GM21529 (cell line): ENCODE results near the gene CTBP2.
"Not testable (repeated sequence)": the region's sequence is repeated elsewhere in the genome, so short reads cannot be mapped to it uniquely, and the experiment has no call there.

Experiments used
- ATAC-seq: cut with Tn5 transposase; IDR thresholded peaks from one replicate; pipeline ENCODE4 v1.9.1; 2021; ENCODE audit not compliant: unreplicated experiment

Gene CTBP2

GRCh38 chr10:124990671-124991625 lies 169.4 kb downstream of the CTBP2 start:
- no peak for ATAC-seq

DNA sequence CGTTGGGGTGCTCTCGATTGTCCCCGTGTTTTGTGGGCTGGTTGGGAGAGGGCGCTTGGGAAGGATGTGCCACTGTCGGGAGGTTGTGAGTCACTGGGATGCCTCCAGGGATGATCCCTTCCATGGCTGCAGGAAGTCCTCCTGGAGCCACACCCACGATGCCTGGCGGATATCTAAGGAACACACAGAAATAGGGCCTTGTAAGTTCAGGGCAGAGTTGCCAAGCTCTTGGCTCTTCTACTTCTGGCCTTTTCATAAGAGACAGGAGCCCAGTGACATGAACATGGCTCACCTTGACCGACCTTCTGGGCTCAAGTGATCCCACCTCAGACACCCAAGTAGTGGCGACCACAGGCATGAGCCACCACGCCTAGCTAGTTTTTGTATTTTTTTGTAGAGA lies 170.8 kb downstream of the CTBP2 start:
- no peak for ATAC-seq

GRCh38 chr10:124988753-124989152 lies 171.6 kb downstream of the CTBP2 start:
- ATAC-seq = not testable (repeated sequence)

DNA sequence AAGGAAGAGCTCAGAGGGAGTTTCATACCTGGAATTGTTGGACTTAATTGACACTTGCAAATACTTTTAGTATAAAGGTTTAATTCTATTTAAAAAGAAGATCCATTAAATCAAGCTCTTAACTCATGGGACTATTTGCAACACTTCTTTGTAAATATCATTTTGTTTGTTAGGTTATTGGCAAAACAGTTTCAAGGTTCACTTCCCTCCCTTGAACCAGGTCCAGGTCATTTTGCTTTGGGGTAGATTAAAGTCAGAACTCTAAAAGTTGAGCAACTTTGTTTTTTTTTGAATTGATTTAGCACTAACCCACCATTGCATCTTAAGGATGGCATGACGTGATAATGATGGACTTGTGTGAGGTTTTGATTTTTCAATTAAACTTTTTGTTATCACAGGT lies 172.6 kb downstream of the CTBP2 start:
- ATAC-seq = no peak

DNA sequence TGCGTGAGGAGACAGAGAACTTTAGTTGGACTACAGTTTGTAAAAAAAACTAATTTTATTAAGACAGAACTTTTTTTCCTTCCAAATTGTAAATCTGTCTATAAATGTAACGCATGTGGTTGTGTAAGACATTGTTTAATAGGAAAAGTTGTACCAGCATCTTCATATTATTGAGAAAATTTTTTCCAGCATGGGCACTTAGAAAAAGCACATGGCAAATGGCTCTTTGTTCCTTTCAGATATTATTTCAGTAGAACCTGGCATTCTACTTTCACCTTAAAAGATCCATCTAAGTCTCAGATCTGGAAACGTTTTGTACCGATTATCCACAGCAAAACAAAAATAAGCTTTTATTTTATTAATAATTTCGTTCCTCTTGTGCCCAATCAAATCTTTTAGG lies 175.2 kb downstream of the CTBP2 start:
- no peak for ATAC-seq

DNA sequence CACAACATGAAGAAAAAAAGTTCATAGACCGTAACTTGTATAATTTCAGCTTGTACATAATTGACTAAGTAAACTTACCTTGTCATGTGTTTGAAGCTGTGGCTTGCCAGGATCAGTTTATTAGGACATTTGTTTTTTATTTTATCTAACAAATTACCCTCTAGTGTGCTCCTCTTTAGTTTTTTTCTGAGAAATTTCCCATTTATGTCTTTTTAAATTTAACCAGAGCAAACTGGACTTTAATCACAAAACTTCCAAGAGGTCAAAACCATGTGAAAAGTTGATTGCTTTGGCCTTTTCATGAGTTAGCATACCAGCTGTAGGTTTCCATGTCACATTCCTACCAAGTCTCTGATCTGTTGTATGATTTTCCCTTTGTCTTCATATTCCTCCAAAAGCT lies 176.0 kb downstream of the CTBP2 start:
- no peak for ATAC-seq

GRCh38 chr10:124983321-124983720 lies 177.0 kb downstream of the CTBP2 start:
- ATAC-seq = no peak

GRCh38 chr10:124978376-124978725 lies 182.0 kb downstream of the CTBP2 start:
- ATAC-seq = no peak

DNA sequence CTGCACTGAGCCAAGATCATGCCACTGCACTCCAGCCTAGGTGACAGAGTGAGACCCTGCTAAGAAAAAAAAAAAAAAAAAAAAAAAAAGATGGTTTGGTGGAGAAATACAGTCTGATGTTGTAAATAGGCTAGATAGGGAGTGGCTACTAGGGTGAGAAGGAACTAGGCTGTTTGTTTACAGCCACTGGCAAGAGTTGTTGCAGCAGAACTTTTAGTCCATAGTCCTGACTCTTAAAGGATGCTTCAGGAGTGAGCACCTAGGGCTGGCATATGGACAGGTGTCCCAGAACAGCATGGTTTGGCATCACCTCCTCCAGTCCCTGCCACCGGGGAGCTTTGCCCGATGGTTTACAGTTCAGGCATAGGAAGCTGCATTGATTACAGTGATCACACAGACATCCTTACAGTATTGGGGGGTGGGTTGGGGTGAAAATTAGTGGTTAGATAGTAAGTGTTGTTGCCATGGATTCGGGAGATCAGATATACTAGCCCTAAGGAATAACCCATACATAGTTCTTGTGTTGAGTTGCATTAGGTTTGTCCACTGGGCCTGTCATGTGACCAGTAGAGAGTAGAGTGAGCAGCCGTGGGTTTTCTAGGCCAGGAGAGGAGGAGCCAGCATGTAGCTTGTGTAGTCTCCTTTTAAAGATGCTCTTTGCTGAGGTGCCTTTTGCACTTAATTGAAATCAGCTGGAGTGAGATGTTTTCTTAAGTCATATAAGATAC lies 182.6 kb downstream of the CTBP2 start:
- ATAC-seq = no peak

DNA sequence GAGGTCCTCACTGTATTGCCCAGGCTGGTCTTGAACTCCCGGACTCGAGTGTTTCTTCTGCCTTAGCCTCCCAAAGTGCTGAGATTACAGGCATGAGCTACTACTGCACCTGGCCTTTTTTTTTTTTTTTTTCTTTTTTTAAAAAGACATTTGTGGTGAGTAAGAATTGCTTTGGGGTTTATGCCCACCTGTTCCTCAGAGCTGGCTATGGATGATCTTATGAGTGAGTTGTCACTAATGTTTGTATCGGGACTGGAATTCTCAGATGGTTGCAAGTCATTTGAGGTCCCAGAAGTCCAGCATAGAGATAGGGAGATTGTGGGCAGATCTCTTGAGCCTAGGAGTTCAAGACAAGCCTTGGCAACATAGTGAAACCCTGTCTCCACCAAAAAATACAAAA lies 183.2 kb downstream of the CTBP2 start:
- ATAC-seq = no peak

- peak; percentile 58 for ATAC-seq
These were observed 184.3 kb downstream of the CTBP2 start for GRCh38 chr10:124975977-124976514.

DNA sequence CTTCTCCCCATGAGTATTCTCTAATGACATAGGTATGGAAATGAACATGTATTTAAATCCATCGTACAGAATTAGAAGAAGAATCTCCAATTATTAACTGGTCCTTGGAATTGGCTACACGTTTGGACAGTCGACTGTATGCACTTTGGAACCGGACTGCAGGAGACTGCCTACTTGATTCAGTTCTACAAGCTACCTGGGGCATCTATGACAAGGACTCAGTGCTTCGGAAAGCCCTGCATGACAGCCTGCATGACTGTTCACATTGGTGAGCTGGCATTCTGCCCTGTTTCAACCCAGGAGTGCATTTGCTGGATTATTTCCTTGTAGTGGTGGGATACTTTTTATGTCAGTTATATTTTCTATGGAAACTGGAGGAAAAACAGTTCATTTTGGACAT lies 186.2 kb downstream of the CTBP2 start:
- no peak for ATAC-seq

- ATAC-seq = no peak
These were observed 187.7 kb downstream of the CTBP2 start for GRCh38 chr10:124972637-124973036.

GRCh38 chr10:124971276-124971675 lies 189.1 kb downstream of the CTBP2 start:
- peak; percentile 64 for ATAC-seq

- no peak for ATAC-seq
These were observed 193.1 kb downstream of the CTBP2 start for GRCh38 chr10:124967255-124967654.

- ATAC-seq = no peak
These were observed 194.4 kb downstream of the CTBP2 start for GRCh38 chr10:124966008-124966407.

- ATAC-seq = no peak
These were observed 196.3 kb downstream of the CTBP2 start for GRCh38 chr10:124963866-124964720.

- no peak for ATAC-seq
These were observed 197.9 kb downstream of the CTBP2 start for GRCh38 chr10:124962421-124962820.

- no peak for ATAC-seq
These were observed 199.2 kb downstream of the CTBP2 start for GRCh38 chr10:124961248-124961570.

GRCh38 chr10:124959564-124959963 lies 200.8 kb downstream of the CTBP2 start:
- no peak for ATAC-seq

DNA sequence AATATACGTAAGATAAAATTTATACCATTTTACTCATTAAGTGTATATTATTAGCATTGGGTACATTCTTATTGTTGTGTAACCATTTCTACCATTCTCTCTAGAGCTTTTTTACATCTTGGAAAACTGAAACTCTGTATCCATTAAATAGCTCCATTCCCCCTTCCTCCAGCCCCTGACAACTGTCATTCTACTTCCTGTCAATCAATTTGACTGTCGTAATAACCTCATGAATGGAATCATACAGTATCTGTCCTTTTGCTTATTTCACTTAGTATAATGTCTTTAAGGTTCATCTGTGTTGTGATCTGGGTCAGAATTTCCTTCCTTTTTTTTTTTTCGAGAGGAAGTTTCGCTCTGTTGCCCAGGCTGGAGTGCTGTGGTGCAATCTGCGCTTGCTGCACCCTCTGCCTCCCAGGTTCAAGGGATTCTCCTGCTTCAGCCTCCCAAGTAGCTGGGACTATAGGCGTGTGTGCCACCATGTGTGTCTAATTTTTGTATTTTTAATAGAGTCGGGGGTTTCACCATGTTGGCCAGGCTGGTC lies 202.9 kb downstream of the CTBP2 start:
- no peak for ATAC-seq
